ENCODE results near the gene RBFOX1.

Gene RBFOX1

GRCh38 chr16:7597677-7598076, 265.0 kb downstream of the RBFOX1 start:
- DNase-seq = no peak

- DNase-seq = no peak
Measured at GRCh38 chr16:7601100-7601499, 268.5 kb downstream of the RBFOX1 start.

GRCh38 chr16:7602291-7602950, 269.8 kb downstream of the RBFOX1 start:
- DNase-seq = no peak

GRCh38 chr16:7605812-7606211, 273.2 kb downstream of the RBFOX1 start:
- no peak for DNase-seq

GRCh38 chr16:7612671-7613070, 280.0 kb downstream of the RBFOX1 start:
- no peak for DNase-seq

- DNase-seq = no peak
Measured at GRCh38 chr16:7613518-7613917, 280.9 kb downstream of the RBFOX1 start.

- no peak for DNase-seq
Measured at GRCh38 chr16:7614021-7614795, 281.6 kb downstream of the RBFOX1 start.

- no peak for DNase-seq
Measured at GRCh38 chr16:7615565-7615964, 282.9 kb downstream of the RBFOX1 start.

- no peak for DNase-seq
Measured at GRCh38 chr16:7624871-7625766, 292.5 kb downstream of the RBFOX1 start.

- no peak for DNase-seq
Measured at GRCh38 chr16:7628981-7629380, 296.3 kb downstream of the RBFOX1 start.

- DNase-seq = peak in 1 of 58 donors; percentile 6
Measured at GRCh38 chr16:7629571-7629970, 296.9 kb downstream of the RBFOX1 start.

GRCh38 chr16:7637446-7637845, 304.8 kb downstream of the RBFOX1 start:
- DNase-seq = no peak

- no peak for DNase-seq
Measured at GRCh38 chr16:7638306-7638705, 305.7 kb downstream of the RBFOX1 start.

GRCh38 chr16:7640334-7640733, 307.7 kb downstream of the RBFOX1 start:
- DNase-seq = no peak

GRCh38 chr16:7644176-7644575, 311.5 kb downstream of the RBFOX1 start:
- DNase-seq = no peak

- DNase-seq = no peak
Measured at GRCh38 chr16:7644811-7645210, 312.2 kb downstream of the RBFOX1 start.

GRCh38 chr16:7646821-7647500, 314.3 kb downstream of the RBFOX1 start:
- DNase-seq = peak in 9 of 58 donors; percentile 1 to 57 (median 3)

GRCh38 chr16:7650431-7650830, 317.8 kb downstream of the RBFOX1 start:
- DNase-seq = peak in 3 of 58 donors; percentile 0 to 12 (median 1)

- no peak for DNase-seq
Measured at GRCh38 chr16:7651803-7652570, 319.3 kb downstream of the RBFOX1 start.

GRCh38 chr16:7653746-7654461, 321.3 kb downstream of the RBFOX1 start:
- DNase-seq = peak in 1 of 58 donors; percentile 6
